ENCODE data around the gene MAPK8IP2.

- no peak for TF ChIP-seq POLR2A (IDR thresholded peaks at IDR 0.05; ENCODE audit: low read length)
- TF ChIP-seq, protein P1, sequence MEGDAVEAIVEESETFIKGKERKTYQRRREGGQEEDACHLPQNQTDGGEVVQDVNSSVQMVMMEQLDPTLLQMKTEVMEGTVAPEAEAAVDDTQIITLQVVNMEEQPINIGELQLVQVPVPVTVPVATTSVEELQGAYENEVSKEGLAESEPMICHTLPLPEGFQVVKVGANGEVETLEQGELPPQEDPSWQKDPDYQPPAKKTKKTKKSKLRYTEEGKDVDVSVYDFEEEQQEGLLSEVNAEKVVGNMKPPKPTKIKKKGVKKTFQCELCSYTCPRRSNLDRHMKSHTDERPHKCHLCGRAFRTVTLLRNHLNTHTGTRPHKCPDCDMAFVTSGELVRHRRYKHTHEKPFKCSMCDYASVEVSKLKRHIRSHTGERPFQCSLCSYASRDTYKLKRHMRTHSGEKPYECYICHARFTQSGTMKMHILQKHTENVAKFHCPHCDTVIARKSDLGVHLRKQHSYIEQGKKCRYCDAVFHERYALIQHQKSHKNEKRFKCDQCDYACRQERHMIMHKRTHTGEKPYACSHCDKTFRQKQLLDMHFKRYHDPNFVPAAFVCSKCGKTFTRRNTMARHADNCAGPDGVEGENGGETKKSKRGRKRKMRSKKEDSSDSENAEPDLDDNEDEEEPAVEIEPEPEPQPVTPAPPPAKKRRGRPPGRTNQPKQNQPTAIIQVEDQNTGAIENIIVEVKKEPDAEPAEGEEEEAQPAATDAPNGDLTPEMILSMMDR (IDR thresholded peaks at IDR 0.05): no peak
- TF ChIP-seq, protein P2, sequence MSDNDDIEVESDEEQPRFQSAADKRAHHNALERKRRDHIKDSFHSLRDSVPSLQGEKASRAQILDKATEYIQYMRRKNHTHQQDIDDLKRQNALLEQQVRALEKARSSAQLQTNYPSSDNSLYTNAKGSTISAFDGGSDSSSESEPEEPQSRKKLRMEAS (IDR thresholded peaks at IDR 0.05): no peak
- TF ChIP-seq CBX8 (IDR thresholded peaks at IDR 0.05): no peak
- TF ChIP-seq, protein P3, sequence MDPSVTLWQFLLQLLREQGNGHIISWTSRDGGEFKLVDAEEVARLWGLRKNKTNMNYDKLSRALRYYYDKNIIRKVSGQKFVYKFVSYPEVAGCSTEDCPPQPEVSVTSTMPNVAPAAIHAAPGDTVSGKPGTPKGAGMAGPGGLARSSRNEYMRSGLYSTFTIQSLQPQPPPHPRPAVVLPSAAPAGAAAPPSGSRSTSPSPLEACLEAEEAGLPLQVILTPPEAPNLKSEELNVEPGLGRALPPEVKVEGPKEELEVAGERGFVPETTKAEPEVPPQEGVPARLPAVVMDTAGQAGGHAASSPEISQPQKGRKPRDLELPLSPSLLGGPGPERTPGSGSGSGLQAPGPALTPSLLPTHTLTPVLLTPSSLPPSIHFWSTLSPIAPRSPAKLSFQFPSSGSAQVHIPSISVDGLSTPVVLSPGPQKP (IDR thresholded peaks at IDR 0.05; ENCODE audit: low read depth, low read length): no peak
- TF ChIP-seq ZC3H11A (IDR thresholded peaks at IDR 0.05): no peak
- TF ChIP-seq CEBPB (IDR thresholded peaks at IDR 0.05): no peak
- TF ChIP-seq RAD21 (conservative IDR thresholded peaks at IDR 0.05 in 1 of 2, IDR thresholded peaks at IDR 0.05 in 1 of 2): no peak
- no peak for TF ChIP-seq HMGXB4 (CRISPR knock-in tag; IDR thresholded peaks at IDR 0.05; ENCODE audit: borderline replicate concordance)
- TF ChIP-seq EP300 (IDR thresholded peaks at IDR 0.05): no peak
Observed at GRCh38 chr22:50599816-50600455, 657 bp upstream of the MAPK8IP2 start.
